Melanocyte of skin (primary cell): ENCODE measurements around the gene C17orf58. TPM values are rescaled to one million over a fixed set of nuclear protein-coding genes. Genes with fewer than 3 reads are reported as not detected.

Experiments
- small RNA-seq, 2 donors: library from RNA; depleted of rRNA; stranded (forward); fragments of <200 nt; gene quantifications; one replicate each; pipeline ENCODE3, GENCODE V24; 2012
- total RNA-seq, 2 donors: library from RNA; depleted of rRNA; stranded (reverse); fragments of >200 nt; gene quantifications; 2 replicates each; pipeline ENCODE4 v1.2.3, GENCODE V29; 2012

C17orf58 gene
- 10 to 100 TPM; 13.3 to 16.2 TPM for total RNA-seq

DNA sequence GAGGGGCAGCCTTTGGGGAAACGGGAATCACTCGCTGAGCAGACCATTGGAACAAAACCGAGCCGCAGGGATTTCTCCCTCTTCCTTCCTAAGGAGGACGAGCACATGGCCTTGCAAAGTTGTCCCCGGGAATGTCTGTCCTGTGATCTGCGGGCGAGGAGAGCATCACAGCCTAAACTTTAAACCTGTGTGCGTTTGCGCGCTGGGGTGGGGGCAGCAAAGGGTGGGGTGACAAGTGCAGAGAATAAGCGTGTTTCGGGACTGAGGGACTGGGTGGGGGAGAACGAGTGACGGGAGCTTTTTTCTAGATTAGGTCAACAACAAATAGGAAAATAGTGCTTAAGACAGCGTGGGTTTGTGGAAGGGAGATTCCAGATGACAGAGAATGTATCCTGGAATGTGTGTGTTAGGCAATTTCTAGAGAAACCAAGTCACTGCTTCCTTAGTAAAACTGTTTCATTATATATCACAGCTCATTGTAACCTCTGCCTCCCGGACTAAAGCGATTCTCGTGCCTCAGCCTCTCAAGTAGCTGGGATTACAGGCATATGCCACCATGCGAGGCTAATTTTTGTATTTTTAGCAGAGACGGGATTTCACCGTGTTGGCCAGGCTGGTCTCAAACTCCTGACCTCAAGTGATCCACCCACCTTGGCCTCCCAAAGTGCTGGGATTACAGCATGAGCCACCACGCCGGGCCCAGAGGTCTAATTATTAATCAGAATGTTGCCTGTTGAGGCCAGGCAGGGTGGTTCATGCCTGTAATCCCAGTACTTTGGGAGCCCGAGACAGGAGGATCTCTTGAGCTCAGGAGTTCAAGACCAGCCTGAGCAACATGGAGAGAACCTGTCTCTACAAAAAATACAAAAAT, at the start of gene C17orf58:
Gene C17orf58 (minus strand): TSS at position 169 of the 871 bp plus-strand sequence. CDS start 271 bp downstream, outside the sequence.

DNA sequence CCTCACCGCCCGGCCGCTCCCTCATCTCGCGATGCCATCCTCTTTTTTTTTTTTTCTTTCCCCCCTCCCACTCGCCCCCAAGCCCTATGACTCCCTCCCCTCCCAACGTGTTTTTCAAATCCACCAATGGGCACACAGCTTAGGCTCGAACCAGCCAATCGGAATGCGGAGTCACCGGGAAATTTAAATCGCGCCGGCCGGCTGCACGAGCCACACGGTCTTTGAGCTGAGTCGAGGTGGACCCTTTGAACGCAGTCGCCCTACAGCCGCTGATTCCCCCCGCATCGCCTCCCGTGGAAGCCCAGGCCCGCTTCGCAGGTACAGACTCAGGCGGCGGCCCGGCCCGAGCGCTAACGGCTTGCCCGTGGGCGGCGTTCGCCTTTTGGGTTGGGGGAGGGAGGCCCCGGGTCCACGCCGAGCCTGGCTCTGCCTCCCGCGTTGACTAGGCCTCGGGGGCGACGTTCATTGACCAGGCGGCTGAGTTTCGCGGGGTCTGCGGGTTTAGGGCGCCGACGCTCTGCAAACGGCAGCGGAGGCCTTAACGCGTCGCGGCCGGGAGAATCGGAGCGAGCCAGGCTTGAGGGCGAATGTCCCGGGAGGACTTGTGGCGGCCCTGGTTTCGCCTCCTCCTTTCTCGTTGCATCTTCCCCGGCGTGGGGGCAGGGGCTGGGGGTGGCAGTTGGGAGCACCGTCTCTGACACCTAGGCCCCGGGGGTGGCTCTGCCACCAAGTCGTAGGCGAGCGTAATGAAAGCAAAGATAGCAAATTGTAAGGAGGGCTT, 39.4 kb upstream of the C17orf58 start, which contains the start of gene KPNA2:
Gene KPNA2 (plus strand): TSS at position 213 of the 781 bp plus-strand sequence. CDS start 1,398 bp downstream, outside the sequence.

Small RNAs within 50 kb of the gene (small RNA-seq; reads per million reads assigned to genes)
- gene RN7SL622P = 0 reads per million in 2 donors

Other genes with a start within 250 kb of the C17orf58 start
- gene BPTF, start 171.0 kb downstream of the C17orf58 start, total RNA-seq = 10 to 100 TPM; 36.3 to 48.9 TPM
- 100 to 1,000 TPM; 280 to 448 TPM for gene KPNA2, start 39.3 kb upstream of the C17orf58 start, total RNA-seq